Omental fat pad (tissue), 4 donors: ENCODE results near the gene CNRIP1. TPM values are rescaled to one million over a fixed set of nuclear protein-coding genes. Genes with fewer than 3 reads are reported as not detected.

ENCODE experiments used
- ATAC-seq: fragments of 150-250 bp; one replicate; pipeline ENCODE4 v1.9.1; 2016; ENCODE audit warnings: mild to moderate bottlenecking, moderate library complexity; ENCODE audit not compliant: low FRiP score
- DNase-seq: peaks from one replicate; pipeline ENCODE4 v3.0.0-alpha.2; 2019; ENCODE audit warnings: low spot score
- CTCF ChIP-seq, 3 donors: fragments of 450-650 bp; IDR thresholded peaks; one replicate each; pipeline ENCODE4 v1.5.1; 2016 to 2017; ENCODE audit warnings: antibody characterized with exemption in 3 of 3, mild to moderate bottlenecking in 3 of 3, moderate library complexity in 2 of 3
- total RNA-seq, 4 donors: library from RNA; depleted of rRNA; stranded (reverse); fragments of >200 nt; gene quantifications; one replicate each; pipeline ENCODE4 v1.1.0, GENCODE V29; 2016

The CNRIP1 gene
- total RNA-seq, 4 donors from 2014 or later, result 40.8 to 67.9 (median 49.4) TPM

GRCh38 chr2:68293755-68294154 is 26.0 kb downstream of the CNRIP1 start:
- no peak for DNase-seq
- TF ChIP-seq CTCF (IDR thresholded peaks at IDR 0.05), result no peak
- no peak for ATAC-seq

GRCh38 chr2:68293024-68293423 is 26.7 kb downstream of the CNRIP1 start:
- TF ChIP-seq CTCF (IDR thresholded peaks at IDR 0.05), result no peak
- ATAC-seq (no peak), DNase-seq (no peak)

GRCh38 chr2:68292108-68292710 is 27.5 kb downstream of the CNRIP1 start:
- ATAC-seq (no peak), DNase-seq (no peak)
- no peak for TF ChIP-seq CTCF (IDR thresholded peaks at IDR 0.05)

- no peak for TF ChIP-seq CTCF (IDR thresholded peaks at IDR 0.05)
- ATAC-seq (no peak), DNase-seq (no peak)
Measured at GRCh38 chr2:68291314-68291713, 28.4 kb downstream of the CNRIP1 start.

- ATAC-seq (no peak), DNase-seq (no peak)
- TF ChIP-seq CTCF (IDR thresholded peaks at IDR 0.05), result no peak
Measured at GRCh38 chr2:68290901-68291300, 28.8 kb downstream of the CNRIP1 start.

GRCh38 chr2:68287580-68288441 is 31.9 kb downstream of the CNRIP1 start:
- DNase-seq, result no peak
- no peak for TF ChIP-seq CTCF (IDR thresholded peaks at IDR 0.05)
- peak; percentile 58 for ATAC-seq

GRCh38 chr2:68284896-68285295 is 34.9 kb downstream of the CNRIP1 start:
- TF ChIP-seq CTCF (IDR thresholded peaks at IDR 0.05), result no peak
- ATAC-seq (no peak), DNase-seq (no peak)
